ENCODE data around the gene MKKS. TPM values are rescaled to one million over a fixed set of nuclear protein-coding genes. Genes with fewer than 3 reads are reported as not detected.

The MKKS gene
- 10.0 and 13.5 TPM in 2 replicates for total RNA-seq

DNA sequence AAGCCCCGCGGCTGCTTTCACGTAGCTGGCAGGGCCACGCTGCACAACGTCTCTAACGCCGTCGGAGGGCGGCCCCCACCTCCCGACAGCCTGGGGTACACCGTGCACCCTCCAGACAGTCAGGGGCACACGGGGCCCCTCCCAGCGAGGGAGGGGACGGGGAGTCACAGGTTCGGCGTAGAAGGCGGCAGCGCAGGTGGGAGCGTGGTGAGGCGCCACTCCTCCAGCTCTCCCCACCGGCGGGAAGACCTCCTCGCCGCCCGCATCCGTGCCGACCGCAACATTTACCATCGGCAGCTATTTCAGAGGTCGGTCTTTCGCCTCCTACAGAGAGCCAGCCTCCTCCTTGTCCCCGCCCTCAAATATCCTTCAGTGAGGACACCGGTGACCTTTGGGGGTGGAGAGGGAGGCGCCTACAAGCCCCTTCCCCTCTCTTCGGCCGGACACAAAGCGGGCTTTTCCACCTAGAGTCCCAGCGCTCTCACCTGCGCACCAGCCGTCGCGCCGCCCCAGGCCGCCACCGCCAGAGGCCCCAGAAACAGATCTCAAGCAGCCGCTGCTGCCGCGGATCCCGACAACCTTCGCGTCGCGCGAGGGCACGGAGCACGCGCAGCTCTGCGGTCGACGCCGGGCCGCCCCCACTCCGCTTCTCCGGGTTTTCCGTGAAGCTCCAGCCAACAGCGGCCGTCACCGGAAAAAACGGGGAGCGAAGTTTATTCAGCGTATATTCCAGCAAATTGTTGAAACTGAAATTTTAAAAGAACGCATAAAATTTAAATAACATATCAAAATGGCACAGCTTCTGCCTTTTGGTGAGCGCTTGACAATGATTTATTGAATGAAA is at the start of gene MKKS:
Gene MKKS, minus strand, starts transcription at position 600 of the 844 bp plus-strand sequence. CDS start 20,708 bp downstream, outside the sequence.

DNA sequence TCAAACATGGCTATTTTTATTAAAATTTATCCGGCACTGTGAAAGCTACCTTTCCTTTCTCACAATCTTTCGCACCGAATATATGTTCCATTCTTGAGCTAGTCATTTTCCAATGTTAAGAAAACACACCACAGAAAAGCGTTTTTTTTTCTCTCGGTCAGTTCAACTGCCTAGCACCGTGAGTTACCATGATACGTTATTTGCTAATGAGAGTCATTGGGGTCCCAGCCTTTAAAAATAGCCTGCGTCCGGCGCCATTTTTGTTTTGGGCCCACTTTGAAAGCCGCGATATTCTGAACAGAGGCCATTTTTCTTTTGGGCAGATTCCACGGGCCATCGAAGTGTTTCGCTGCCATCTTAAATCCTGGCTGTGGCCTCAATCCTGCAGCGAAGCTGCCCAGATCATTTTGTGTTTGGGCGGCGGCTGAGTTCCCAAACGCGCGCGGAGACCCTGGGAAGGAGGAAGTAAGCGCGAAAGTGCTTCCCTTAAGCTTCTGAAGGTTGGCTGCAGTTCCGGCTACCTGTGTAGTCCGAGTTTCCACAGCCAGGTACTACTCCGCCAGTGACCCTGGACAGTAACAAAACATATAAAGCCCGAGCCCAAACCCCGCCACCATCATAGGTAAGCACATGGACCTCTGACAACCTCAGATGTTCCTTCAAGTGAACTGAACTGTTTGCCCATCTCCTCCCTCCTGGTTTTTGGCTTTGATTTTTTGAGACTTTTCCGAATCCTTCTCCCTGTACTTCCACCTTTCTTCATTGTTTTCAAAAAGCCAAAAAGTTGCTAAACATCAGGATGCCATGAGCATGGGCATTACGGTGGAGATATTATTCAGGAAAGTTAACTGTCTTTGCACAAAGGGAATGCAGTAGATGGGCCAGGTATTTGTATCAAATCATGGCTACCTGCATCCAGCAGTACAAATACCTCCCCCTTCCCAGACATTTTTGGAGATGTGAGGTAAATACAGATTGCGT is 1.1 kb upstream of the MKKS start, which contains the start of gene SLX4IP:
Gene SLX4IP, plus strand, starts transcription at position 474 of the 981 bp plus-strand sequence. CDS start 22,900 bp downstream, outside the sequence.

Other genes starting within 250 kb of the MKKS start
- gene SNAP25, start 215.4 kb downstream of the MKKS start, total RNA-seq = 0.31 and 0.49 TPM in 2 replicates
- 3.6 and 4.7 TPM in 2 replicates for gene SLX4IP, start 1.1 kb upstream of the MKKS start, total RNA-seq
- 36.3 and 36.5 TPM in 2 replicates for gene JAG1, start 239.8 kb upstream of the MKKS start, total RNA-seq